ENCODE data around the gene NGF.

DNA sequence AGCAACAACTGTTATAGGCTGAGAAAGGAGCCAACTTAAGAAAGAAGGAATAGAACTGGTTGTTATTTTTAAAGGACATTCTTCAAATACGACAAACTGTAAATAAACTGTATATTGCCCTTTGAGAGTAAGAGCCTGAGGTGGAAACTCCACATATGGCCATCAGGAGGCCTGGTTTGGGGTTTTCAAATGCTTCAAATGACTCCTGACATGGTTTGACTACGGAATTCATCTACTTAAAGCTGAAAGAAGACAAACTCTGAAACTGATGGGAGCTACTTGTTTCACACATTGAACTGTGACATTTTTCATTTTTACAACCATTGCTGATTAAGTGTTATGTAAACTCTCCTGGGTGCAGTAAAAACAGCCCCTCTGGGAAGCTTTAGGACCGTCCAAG, 59.8 kb downstream of the NGF start:
- TF ChIP-seq JUND (IDR thresholded peaks at IDR 0.05; ENCODE audit: low read length) = no peak
- TF ChIP-seq, protein P1, sequence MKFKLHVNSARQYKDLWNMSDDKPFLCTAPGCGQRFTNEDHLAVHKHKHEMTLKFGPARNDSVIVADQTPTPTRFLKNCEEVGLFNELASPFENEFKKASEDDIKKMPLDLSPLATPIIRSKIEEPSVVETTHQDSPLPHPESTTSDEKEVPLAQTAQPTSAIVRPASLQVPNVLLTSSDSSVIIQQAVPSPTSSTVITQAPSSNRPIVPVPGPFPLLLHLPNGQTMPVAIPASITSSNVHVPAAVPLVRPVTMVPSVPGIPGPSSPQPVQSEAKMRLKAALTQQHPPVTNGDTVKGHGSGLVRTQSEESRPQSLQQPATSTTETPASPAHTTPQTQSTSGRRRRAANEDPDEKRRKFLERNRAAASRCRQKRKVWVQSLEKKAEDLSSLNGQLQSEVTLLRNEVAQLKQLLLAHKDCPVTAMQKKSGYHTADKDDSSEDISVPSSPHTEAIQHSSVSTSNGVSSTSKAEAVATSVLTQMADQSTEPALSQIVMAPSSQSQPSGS (IDR thresholded peaks at IDR 0.05; ENCODE audit: low read length) = no peak
- no peak for TF ChIP-seq BCL11A (IDR thresholded peaks at IDR 0.05; ENCODE audit: low read depth in 2 of 2, low read length in 2 of 2)
- no peak for TF ChIP-seq MAX (IDR thresholded peaks at IDR 0.05)
- TF ChIP-seq, protein P2, sequence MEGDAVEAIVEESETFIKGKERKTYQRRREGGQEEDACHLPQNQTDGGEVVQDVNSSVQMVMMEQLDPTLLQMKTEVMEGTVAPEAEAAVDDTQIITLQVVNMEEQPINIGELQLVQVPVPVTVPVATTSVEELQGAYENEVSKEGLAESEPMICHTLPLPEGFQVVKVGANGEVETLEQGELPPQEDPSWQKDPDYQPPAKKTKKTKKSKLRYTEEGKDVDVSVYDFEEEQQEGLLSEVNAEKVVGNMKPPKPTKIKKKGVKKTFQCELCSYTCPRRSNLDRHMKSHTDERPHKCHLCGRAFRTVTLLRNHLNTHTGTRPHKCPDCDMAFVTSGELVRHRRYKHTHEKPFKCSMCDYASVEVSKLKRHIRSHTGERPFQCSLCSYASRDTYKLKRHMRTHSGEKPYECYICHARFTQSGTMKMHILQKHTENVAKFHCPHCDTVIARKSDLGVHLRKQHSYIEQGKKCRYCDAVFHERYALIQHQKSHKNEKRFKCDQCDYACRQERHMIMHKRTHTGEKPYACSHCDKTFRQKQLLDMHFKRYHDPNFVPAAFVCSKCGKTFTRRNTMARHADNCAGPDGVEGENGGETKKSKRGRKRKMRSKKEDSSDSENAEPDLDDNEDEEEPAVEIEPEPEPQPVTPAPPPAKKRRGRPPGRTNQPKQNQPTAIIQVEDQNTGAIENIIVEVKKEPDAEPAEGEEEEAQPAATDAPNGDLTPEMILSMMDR (IDR thresholded peaks at IDR 0.05; ENCODE audit: control extremely low read depth in 1 of 3, insufficient read depth in 1 of 3, low read depth in 1 of 3, low read length in 3 of 3) = no peak
- no peak for TF ChIP-seq SRF (IDR thresholded peaks at IDR 0.05; ENCODE audit: low read depth, low read length)
- TF ChIP-seq POLR2A (IDR thresholded peaks at IDR 0.05; ENCODE audit: control extremely low read depth in 1 of 2, low read depth in 2 of 2, low read length in 2 of 2) = no peak
- TF ChIP-seq SUZ12 (IDR thresholded peaks at IDR 0.05; ENCODE audit: low read length) = no peak
- TF ChIP-seq TAF1 (IDR thresholded peaks at IDR 0.05; ENCODE audit: low read depth, low read length) = no peak
- TF ChIP-seq POLR2AphosphoS5 (IDR thresholded peaks at IDR 0.05; ENCODE audit: low read depth, low read length) = no peak
- TF ChIP-seq EP300 (IDR thresholded peaks at IDR 0.05; ENCODE audit: borderline replicate concordance in 1 of 2, low read depth in 2 of 2, low read length in 2 of 2) = no peak

Data from H1 (cell line).